Myocyte (in vitro differentiated cells): Measurements from ENCODE around the gene P2RY11. TPM values are rescaled to one million over a fixed set of nuclear protein-coding genes. Genes with fewer than 3 reads are reported as not detected.

Experiments
- DNase-seq: peaks from one replicate; pipeline ENCODE4 v3.0.0-alpha.2; 2012; ENCODE audit warnings: low read depth
- total RNA-seq: library from RNA; depleted of rRNA; stranded (reverse); fragments of >200 nt; gene quantifications from 2 replicates; pipeline ENCODE4 v1.2.3, GENCODE V29; 2014

P2RY11 gene
- total RNA-seq, 1 donor from 2014 or later: 4.0 TPM

GRCh38 chr19:10093295-10094186, 18.0 kb upstream of the P2RY11 start:
- DNase-seq: no peak

DNA sequence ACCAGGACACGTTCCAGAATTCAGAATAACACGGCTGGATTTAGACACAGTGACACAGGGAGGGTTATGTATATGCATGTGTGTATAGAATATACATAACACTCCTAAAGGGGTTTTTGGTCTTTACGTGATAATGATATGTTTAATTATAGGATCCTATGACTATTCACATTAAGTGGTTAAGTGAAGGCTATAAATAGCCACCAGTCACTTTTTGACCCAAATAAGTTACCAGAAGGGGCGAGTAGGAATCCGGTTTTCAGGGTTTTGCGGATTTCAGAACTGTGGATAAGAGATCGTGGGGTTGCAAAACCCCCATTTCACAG, 15.9 kb upstream of the P2RY11 start:
- no peak for DNase-seq

DNA sequence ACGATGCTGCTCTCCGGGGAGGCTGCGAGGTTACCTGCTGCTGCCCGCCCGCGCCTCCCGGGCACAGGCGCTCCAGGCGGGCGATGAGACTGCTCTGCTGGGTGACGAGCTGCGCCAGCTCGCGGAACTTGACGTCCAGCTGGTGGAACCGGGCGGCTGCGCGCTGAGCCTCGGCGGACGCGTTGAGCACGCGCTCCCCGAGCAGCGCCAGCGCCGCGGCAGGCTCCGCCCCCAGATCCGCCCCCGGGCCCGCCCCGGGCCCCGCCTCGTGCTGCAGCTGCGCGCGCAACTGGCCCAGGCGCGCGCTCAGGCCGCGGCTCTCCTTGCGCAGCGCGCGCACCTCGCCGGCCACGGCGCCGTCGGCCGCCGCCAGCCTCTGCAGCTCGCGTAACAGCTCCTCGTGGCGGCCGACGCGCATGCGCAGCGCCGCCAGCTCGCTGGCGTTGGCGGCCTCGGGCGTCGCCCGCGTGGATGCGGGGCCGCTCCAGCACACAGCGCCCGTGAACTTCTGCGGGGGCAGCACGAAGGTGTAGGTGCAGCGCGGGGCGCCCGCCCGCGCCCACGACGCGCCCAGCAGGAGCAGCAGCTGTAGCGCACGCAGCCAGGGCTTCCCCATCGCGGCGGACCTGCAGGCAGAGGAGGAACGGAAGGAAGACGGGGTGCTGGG, 15.4 kb upstream of the P2RY11 start:
- peak; percentile 84 for DNase-seq

DNA sequence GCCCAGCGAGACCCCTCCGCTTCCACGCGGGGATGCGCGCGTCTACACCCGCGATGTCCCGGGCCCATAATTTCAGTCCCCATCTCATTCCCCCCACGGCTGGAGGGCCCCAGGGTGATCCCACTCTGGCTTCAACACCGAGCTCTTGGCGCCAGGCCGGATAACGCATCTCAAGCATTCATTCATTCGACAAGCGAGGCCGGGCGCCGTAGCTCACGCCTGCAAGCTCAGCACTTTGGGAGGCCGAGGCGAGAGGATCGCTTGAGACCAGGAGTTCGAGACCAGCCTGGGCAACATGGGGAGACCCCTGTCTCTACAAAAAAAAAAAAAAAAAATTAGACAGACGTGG, 14.9 kb upstream of the P2RY11 start:
- no peak for DNase-seq

DNA sequence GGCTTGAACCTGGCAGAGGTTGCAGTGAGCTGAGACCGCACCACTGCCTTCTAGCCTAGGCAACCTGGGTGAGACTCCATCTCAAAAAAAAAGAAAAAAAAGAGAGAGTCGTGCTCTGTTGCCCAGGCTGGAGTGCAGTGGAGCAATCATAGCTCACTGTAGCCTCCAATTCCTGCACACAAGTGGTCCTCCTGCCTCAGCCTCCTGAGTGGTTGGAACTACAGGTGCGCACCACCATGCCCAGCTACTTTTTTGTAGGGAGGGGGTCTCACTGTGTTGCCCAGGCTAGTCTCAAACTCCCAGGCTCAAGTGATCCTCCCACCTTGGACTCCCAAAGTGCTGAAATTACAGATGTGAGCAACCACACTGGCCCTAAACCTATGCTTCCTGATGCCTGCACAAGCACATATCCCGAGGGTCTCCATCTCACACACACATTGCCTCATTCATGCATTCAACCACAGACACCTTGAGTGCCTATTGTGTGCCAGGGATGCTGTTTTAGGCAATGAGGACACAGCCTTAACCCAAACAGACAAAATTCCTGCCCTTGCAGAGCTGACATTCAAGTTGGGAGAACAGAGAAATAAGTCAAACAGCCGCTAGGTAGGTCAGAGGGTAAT, 11.2 kb upstream of the P2RY11 start:
- no peak for DNase-seq

DNA sequence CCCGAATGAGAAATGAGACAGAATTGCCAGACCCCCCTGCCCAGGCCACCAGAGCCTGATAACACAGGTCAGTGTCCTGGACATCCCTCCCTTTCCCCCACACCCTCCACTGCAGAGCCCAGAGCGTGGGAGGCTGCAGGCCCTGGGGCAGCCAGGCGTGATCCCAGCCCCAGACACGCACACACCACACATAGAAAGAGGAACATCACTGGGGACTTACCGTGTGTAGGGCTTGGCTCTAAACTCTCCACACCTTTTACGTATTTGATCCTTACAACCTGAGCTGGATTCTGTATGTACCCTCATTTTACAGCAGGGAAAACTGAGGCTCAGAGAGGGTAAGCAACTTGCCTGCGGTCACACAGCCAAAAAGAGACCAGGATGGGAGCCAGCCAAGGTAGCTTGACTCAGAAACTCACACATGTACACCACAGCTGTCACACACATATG, 8.7 kb upstream of the P2RY11 start:
- DNase-seq: no peak

DNA sequence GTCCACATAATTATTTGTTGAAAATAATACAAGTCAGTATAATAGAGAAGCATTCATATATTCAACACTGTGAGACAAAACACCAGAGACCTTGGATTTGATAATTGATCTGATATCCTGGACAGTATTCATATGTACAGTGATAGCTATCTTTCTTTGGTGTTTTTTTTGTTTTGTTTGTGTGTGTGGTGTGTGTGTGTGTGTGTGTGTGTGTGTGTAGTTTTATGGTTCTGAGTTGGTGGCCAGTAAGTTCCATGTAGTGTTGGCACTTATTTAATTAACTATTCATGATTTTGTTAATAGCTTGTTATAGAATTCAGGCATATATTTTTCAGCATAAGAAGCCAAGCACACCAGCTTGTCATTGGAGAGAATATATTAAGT, 7.4 kb upstream of the P2RY11 start:
- no peak for DNase-seq

DNA sequence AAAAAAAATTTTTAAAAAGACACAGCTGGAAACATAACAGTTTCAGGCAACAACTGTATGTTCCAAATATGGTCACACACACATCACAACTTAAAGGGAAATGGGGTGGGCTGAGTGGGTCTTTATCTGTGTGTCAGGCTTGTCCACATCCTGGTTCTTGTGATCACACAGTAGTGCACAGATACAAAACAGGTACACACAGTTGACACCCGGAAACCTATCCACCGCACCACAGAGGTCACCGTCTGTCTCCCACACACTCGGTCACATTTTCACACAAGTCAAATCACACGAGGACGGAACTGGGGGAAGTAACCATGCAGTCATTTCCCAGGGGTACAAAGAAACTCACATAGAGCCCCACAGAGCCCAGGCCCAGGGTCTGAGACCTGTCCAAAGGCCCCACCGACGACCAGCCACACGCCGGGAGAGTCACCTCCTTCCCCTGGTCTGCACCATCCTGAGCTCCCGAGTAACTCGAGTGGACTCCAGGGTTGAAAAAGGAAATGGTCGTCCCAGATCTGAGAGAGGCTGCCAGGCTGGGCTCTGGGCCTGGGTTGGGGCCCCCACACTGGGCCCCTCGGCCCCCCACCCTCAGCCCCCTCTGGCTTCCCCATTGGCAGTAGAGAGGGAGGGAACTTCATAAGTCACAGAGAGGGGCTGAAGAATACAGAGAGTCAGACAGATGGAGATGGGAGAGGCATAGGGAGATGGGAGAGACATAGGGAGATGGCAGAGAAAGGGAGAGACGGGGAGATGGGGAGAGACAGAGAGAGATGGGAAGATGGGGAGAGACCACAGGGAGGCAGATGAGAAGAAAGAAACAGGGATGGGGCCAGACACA, 6.6 kb upstream of the P2RY11 start:
- DNase-seq: no peak

GRCh38 chr19:10105509-10106099, 5.9 kb upstream of the P2RY11 start:
- no peak for DNase-seq

DNA sequence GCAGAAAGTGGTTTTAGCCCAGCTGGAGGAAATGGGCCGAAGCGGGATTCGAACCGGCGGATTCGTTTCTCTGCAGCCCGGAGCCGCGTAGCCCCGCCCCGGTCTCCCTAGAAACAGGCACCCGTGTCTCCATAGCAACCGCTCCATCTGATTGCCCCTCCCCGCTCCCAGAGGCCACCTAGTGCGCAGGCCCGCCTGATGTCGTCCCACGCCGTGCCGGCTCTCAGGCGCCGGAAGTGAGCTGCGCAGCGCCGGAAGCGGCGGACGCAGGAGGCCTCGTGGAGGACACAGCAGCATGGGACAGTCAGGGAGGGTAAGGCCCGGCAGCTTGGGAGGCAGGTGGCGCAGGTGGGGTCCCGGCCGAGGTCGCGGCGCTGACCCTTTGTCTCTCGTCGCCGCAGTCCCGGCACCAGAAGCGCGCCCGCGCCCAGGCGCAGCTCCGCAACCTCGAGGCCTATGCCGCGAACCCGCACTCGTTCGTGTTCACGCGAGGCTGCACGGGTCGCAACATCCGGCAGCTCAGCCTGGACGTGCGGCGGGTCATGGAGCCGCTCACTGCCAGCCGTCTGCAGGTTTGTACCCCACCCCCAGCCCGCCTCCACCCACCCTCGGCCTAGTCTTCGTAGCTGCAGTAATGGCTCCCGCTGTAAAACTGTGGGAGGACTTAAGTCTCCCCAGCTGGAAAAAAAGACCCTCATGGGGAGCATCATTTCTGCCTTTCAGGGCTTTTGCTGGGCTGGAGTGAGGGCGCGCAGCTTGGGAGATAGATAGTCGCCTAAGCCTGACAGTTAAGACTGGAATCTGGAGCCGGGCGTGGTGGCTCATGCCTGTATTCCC, 5.2 kb upstream of the P2RY11 start, which contains the start of gene PPAN:
Gene PPAN, plus strand, starts transcription at position 263 of the 837 bp plus-strand sequence. Its CDS starts 33 bp downstream, at position 296.
- peak; percentile 99 for DNase-seq

DNA sequence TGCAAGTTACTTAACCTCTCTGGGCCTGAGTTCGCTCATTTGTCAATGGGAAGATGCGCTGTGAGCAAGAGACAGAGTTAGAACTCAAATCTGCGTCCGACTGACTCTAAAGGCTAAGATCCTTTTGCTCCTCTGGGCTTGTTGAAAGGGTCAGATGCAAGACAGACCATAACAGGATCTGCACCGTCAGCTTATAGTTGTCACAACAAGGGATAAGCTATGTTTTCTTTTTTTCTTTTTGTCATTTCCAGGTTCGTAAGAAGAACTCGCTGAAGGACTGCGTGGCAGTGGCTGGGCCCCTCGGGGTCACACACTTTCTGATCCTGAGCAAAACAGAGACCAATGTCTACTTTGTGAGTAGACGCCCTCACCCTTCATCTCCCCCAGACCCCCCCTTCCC, 4.2 kb upstream of the P2RY11 start:
- no peak for DNase-seq

- DNase-seq: no peak
These were observed 3.6 kb upstream of the P2RY11 start for GRCh38 chr19:10107817-10108367.

- no peak for DNase-seq
These were observed 2.0 kb upstream of the P2RY11 start for GRCh38 chr19:10109528-10109927.

DNA sequence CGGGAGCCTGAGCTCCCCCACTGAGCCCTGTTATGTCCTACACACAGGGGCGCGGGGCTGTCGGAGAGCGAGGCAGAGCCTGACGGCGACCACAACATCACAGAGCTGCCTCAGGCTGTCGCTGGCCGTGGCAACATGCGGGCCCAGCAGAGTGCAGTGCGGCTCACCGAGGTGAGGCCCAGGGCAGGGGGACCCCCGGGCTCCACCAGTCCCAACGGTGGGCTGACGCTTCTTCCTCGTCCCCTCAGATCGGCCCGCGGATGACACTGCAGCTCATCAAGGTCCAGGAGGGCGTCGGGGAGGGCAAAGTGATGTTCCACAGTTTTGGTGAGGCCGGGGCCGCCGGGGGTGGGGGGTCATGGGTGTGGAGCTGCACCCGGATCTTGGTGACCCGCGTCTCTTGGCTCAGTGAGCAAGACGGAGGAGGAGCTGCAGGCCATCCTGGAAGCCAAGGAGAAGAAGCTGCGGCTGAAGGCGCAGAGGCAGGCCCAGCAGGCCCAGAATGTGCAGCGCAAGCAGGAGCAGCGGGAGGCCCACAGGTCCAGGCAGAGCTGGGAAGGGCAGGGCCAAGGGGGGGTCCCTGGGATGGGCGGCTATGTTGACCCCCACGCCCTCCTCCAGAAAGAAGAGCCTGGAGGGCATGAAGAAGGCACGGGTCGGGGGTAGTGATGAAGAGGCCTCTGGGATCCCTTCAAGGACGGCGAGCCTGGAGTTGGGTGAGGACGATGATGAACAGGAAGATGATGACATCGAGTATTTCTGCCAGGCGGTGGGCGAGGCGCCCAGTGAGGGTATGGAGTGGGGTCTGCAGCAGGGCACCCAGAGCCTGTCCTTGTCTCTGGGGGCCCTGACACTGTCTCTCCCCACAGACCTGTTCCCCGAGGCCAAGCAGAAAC, 1.2 kb upstream of the P2RY11 start:
- no peak for DNase-seq

DNA sequence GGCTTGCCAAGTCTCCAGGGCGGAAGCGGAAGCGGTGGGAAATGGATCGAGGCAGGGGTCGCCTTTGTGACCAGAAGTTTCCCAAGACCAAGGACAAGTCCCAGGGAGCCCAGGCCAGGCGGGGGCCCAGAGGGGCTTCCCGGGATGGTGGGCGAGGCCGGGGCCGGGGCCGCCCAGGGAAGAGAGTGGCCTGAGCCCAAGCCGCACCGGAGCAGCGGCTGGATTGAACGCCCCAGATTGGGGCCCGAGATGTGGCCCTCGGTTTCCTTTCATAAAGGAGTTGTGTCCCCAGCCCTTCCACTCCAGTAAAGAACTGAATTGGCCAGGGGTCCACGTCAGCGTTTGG, 548 bp upstream of the P2RY11 start:
- no peak for DNase-seq

DNA sequence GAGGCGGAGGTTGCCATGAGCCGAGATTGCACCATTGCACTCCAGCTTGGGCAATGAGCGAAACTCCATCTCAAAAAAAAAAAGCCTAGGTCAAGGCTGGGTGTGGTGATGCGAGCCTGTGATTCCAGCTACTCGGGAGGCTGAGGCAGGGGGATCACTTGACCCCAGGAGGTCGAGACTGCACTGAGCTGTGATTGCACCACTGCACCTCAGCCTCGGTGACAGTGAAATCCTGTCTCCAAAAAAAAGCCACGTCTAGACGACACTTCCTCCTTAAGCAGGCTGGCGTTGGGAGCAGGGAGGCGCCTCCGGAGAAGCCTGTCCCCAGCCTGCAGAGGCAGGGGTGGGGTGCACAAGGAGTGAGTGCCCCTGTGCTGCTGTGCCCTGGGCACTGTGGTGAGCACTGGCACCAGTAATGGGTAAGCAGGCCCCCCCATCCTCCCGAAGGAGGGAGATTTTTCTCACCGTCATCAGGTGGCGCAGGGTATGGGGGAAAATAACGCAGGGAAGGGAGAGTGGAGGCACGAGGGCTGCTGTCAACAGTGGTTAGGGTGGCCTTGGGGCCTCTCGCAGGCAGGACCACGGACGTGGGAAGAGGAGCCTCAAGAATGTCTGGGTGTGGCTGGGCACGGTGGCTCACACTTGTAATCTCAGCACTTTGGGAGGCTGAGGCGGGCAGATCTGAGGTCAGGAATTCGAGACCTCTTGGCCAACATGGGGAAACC, 706 bp downstream of the P2RY11 start:
- no peak for DNase-seq

GRCh38 chr19:10112895-10113591, 1.6 kb downstream of the P2RY11 start:
- peak; percentile 20 for DNase-seq

GRCh38 chr19:10113592-10113963, 2.1 kb downstream of the P2RY11 start:
- DNase-seq: no peak
